HG02588 (cell line): Measurements from ENCODE around the gene YWHAH.
A peak's percentile ranks its signal among the peaks of the same experiment; 100 is the strongest.

Experiments
- ATAC-seq: cut with Tn5 transposase; IDR thresholded peaks from one replicate; pipeline ENCODE4 v1.9.1; 2021; ENCODE audit warnings: mild to moderate bottlenecking, moderate library complexity; ENCODE audit not compliant: unreplicated experiment

The YWHAH gene

GRCh38 chr22:31943978-31944699 lies at the start of gene YWHAH:
Gene YWHAH, plus strand, starts transcription at chr22:31944535. Its CDS starts 199 bp downstream, at chr22:31944734.
- peak; percentile 62 for ATAC-seq

- ATAC-seq, result no peak
Measured at GRCh38 chr22:31895411-31896123, 48.8 kb upstream of the YWHAH start.

GRCh38 chr22:31896472-31896871 lies 47.9 kb upstream of the YWHAH start:
- no peak for ATAC-seq

- ATAC-seq, result no peak
Measured at GRCh38 chr22:31897842-31898805, 46.2 kb upstream of the YWHAH start.

- no peak for ATAC-seq
Measured at GRCh38 chr22:31898926-31899325, 45.4 kb upstream of the YWHAH start.

GRCh38 chr22:31899669-31900068 lies 44.7 kb upstream of the YWHAH start:
- ATAC-seq, result no peak

- no peak for ATAC-seq
Measured at GRCh38 chr22:31901388-31902137, 42.8 kb upstream of the YWHAH start.

- no peak for ATAC-seq
Measured at GRCh38 chr22:31904651-31905050, 39.7 kb upstream of the YWHAH start.

GRCh38 chr22:31905356-31905755 lies 39.0 kb upstream of the YWHAH start:
- ATAC-seq, result no peak

GRCh38 chr22:31906086-31906485 lies 38.2 kb upstream of the YWHAH start:
- no peak for ATAC-seq

- no peak for ATAC-seq
Measured at GRCh38 chr22:31906569-31906968, 37.8 kb upstream of the YWHAH start.

GRCh38 chr22:31909977-31910376 lies 34.4 kb upstream of the YWHAH start:
- ATAC-seq, result no peak

GRCh38 chr22:31911565-31912406 lies 32.5 kb upstream of the YWHAH start:
- no peak for ATAC-seq

GRCh38 chr22:31912407-31912743 lies 32.0 kb upstream of the YWHAH start:
- ATAC-seq, result no peak

GRCh38 chr22:31915586-31915985 lies 28.7 kb upstream of the YWHAH start:
- no peak for ATAC-seq

GRCh38 chr22:31917227-31917921 lies 27.0 kb upstream of the YWHAH start:
- no peak for ATAC-seq

GRCh38 chr22:31919730-31920129 lies 24.6 kb upstream of the YWHAH start:
- ATAC-seq, result no peak

- ATAC-seq, result no peak
Measured at GRCh38 chr22:31920306-31920705, 24.0 kb upstream of the YWHAH start.

GRCh38 chr22:31921106-31921505 lies 23.2 kb upstream of the YWHAH start:
- no peak for ATAC-seq
